HG03439 (cell line): Measurements from ENCODE around the gene VIPR2.
"Not testable (repeated sequence)": the region's sequence is repeated elsewhere in the genome, so short reads cannot be mapped to it uniquely, and the experiment has no call there.

Experiments used
- ATAC-seq: cut with Tn5 transposase; IDR thresholded peaks from one replicate; pipeline ENCODE4 v1.9.1; 2021; ENCODE audit warnings: mild to moderate bottlenecking, moderate library complexity; ENCODE audit not compliant: unreplicated experiment

Gene VIPR2

DNA sequence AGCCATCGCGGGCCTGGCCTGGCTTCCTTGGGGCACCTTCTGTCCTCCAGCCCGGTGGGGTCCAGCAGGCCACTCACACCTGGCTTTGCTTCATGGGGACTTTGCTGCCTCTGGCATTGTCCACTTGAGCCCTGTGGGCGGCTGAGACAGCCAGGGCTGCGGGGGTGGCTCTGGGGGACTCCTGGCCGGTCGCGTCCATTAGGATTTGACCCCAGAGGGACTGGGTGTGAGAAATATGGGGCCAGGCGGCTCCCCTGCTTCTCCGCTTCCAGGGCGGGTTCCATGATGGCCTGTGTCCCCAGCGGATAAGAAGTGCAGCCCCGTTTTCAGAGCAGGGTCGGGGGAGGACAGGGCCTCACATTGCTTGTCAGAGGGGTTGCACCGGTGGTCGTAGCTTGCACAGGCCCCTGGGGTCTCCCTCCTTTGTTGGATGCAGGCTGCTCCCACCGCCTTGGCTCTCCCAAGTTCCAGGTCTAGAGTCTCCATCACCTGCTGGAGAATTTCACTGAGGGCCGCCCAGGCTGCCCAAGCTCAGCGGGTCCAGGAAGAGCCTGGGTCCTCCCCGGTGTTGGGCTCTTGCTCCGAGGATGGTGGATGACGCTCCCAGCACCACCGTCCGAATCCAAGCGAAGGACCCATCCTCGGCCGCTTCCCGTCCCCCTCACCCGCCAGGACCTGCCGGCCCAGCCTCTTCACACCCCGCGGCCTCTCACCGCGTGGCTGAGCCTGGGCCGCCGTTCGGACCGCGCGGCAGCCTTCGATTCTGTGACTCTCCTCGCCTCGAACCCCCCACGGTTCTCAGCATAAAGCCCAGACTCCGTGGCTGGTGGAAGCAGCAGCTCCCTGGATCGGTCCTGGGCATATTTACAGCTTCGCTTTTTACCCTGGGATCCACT lies 148.2 kb downstream of the VIPR2 start:
- no peak for ATAC-seq

DNA sequence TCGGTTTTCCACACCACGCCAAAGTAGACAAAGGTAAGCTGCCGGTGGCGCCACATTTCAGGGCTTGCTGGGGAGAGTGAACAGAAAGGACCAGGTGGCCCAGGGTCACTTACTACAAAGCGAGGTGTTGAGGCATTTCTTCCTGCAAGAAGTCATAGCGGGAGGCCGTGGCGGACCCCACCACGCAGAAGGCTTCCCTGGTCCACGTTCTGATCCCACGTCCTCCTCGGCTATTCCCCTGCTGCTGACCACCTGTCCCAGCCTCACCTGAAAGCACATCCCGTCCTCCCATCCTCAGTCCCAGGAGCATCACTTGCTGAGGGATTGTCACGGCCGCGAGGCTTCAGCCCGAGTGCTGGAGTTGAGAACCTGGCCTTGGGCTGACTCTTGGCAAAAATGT lies 149.2 kb downstream of the VIPR2 start:
- ATAC-seq = no peak

DNA sequence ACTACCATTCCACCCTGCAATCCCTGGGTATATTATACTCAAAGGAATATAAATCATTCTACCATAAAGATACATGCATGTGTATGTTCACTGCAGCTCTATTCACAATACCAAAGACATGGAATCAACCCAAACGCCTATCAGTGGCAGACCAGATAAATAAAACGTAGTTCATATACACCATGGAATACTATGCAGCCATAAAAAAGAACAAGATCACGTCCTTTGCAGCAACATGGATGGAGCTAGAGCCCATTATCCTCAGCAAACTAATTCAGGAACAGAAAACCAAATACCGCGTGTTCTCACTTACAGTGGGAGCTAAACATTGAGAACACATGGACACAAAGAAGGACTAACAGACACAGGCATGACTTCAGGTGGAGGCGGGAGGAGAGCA lies 150.0 kb downstream of the VIPR2 start:
- ATAC-seq = no peak

DNA sequence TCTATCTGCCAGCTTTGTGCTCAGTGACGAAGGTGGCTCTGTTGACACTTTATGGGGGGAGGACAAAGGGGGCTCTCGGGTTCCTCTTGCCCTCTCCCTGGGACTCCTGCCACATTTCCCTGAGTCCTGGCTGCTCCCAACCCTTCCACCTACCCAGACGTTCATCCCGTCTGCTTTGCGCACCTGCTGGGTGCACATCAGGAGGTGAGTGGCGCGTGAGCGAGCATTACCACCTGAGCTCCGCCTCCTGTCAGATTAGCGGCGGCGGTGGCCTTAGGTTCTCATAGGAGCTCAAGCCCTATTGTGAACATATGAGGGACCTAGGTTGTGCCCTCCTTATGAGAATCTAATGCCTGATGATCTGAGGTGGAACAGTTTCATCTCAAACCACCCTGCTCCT lies 151.1 kb downstream of the VIPR2 start:
- no peak for ATAC-seq

- no peak for ATAC-seq
These were observed 151.9 kb downstream of the VIPR2 start for GRCh38 chr7:158992759-158993158.

GRCh38 chr7:158991824-158992621 lies 152.6 kb downstream of the VIPR2 start:
- ATAC-seq = no peak

GRCh38 chr7:158988996-158989395 lies 155.7 kb downstream of the VIPR2 start:
- ATAC-seq = no peak

DNA sequence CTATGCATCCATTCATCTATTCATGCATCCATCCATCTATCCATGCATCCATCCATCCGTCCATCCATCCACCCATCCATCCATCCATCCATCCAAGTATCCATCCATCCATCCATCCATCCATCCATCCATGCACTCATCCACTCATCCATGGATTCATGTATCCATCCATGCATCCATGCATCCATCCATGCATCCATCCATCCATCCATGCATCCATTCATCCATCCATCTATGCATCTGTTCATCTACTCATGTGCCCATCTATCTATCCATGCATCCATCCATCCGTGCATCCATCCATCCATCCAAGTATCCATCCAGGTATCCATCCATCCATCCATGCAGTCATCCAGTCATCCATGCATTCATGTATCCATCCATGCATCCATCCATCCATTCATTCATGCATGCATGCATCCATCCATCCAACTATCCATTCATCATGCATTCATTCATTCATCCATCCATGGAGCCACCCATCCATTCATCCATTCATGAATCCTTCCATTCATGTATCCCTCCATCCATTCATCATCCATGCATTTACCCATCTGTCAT lies 156.3 kb downstream of the VIPR2 start:
- no peak for ATAC-seq

DNA sequence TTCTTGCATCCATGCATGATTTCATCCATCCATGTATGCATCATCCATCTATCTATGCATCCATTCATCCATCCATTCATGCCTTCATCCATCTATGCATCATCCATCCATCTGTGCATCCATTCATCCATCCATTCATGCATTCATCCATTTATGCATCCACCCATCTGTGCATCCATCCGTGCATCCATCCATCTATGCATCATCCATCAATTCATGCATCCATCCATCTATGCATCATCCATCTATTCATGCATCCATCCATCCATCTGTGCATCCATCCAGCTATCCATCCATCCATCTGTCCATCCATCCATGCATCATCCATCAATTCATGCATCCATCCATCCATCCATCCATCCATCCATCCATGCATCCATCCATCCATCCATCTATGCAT lies 157.0 kb downstream of the VIPR2 start:
- ATAC-seq = no peak

GRCh38 chr7:158985583-158985982 lies 159.1 kb downstream of the VIPR2 start:
- no peak for ATAC-seq

- not testable (repeated sequence) for ATAC-seq
These were observed 160.7 kb downstream of the VIPR2 start for GRCh38 chr7:158984007-158984406.

- not testable (repeated sequence) for ATAC-seq
These were observed 162.6 kb downstream of the VIPR2 start for GRCh38 chr7:158982080-158982479.

GRCh38 chr7:158979635-158980351 lies 164.9 kb downstream of the VIPR2 start:
- no peak for ATAC-seq

DNA sequence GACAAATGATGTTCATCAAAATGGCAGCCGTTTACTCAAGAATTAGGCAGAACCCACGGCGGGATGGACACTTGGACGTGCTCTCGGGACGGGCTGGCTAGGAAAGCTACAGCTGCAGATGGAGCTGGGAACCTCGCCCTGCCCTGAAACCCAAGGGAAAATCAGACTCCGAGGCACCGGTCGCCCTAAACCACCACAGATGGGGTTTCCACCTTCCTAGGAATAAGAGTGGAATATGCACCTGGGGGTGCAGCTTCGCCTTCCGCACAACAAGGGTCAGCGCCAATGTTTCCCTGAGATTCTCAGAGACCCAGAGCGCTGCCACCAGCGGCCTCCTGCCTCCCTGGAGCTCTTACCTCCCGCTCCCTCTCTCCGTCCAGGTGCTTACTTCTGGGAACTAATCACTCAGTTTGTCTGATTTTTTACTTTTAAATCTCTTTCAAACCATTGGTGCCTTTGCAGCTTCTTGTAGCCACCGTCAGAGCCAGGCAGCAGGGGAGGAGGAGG lies 165.6 kb downstream of the VIPR2 start:
- ATAC-seq = no peak
